ENCODE results near the gene TNFRSF19. TPM values are rescaled to one million over a fixed set of nuclear protein-coding genes. Genes with fewer than 3 reads are reported as not detected.

Gene TNFRSF19
- total and polyA plus RNA-seq, 2 of the 13 experiments (the other 11 are each of a cell fraction or from before 2014, with no cell fraction given) = 75.3 to 77.7 TPM

DNA sequence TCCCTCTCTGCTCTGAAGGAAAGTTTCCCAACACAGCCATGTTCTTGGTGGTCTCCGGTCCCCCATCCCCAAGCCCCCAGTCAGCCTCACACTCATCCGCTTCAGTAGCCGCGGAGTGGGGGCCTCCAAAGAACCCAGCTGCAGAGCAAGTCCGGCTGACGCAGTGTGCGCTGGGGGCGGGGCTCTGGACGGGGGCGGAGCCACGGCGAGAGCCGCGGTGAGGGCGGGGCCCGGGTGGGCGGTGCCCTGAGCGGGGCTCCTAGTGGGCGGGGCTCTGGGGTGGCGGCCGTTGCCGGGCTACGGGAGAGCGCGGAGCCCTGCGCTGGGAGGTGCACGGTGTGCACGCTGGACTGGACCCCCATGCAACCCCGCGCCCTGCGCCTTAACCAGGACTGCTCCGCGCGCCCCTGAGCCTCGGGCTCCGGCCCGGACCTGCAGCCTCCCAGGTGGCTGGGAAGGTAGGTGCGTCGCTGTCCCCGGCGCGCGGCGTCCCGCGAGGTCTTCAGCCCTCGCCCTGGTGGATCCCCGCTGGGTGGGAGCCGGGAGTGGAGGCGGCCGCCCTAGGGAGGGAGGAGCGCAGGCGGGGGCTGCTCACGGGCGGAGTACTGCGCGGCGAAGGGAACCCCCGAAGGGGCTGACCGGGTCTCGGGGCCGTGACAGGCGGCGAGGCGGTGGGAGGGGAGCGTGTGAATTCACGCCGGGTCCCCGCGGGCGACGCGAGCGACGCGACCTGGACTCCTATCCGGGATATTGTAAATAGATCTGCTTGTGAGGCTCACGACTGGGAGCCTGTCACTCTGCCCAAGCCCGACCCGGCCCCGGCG is 9.1 kb downstream of the TNFRSF19 start (continued):
- TF ChIP-seq AFF4 (CRISPR knock-in tag; IDR thresholded peaks at IDR 0.05) (no peak), ZNF558 (CRISPR knock-in tag; IDR thresholded peaks at IDR 0.05; ENCODE audit: borderline replicate concordance) (no peak), ZNF234 (CRISPR knock-in tag; conservative IDR thresholded peaks at IDR 0.05) (peak; percentile 94), RCOR2 (CRISPR knock-in tag; IDR thresholded peaks at IDR 0.05) (no peak), SALL2 (CRISPR knock-in tag; IDR thresholded peaks at IDR 0.05) (peak; percentile 9; the same call in 1 of the 2 replicates), ZNF260 (CRISPR knock-in tag; IDR thresholded peaks at IDR 0.05; ENCODE audit: borderline replicate concordance, low read depth) (no peak), ATF2 (CRISPR knock-in tag; IDR thresholded peaks at IDR 0.05) (0 out of 2 replicates have a peak, but pooled peaks have one; percentile 12), ZNF33B (CRISPR knock-in tag; IDR thresholded peaks at IDR 0.05) (0 out of 2 replicates have a peak, but pooled peaks have one; percentile 31), ZNF619 (CRISPR knock-in tag; IDR thresholded peaks at IDR 0.05) (no peak), ZMAT5 (CRISPR knock-in tag; IDR thresholded peaks at IDR 0.05; ENCODE audit: borderline replicate concordance, low read depth) (no peak), MIXL1 (CRISPR knock-in tag; IDR thresholded peaks at IDR 0.05) (no peak), ATM (IDR thresholded peaks at IDR 0.05; ENCODE audit: borderline replicate concordance) (no peak), ZBTB34 (CRISPR knock-in tag; IDR thresholded peaks at IDR 0.05) (peak; percentile 14; the same call in 1 of the 2 replicates), SAFB2 (CRISPR knock-in tag; IDR thresholded peaks at IDR 0.05; ENCODE audit: borderline replicate concordance, low read depth) (no peak; the same call in 1 of the 2 replicates)
- TF ChIP-seq, protein P1, sequence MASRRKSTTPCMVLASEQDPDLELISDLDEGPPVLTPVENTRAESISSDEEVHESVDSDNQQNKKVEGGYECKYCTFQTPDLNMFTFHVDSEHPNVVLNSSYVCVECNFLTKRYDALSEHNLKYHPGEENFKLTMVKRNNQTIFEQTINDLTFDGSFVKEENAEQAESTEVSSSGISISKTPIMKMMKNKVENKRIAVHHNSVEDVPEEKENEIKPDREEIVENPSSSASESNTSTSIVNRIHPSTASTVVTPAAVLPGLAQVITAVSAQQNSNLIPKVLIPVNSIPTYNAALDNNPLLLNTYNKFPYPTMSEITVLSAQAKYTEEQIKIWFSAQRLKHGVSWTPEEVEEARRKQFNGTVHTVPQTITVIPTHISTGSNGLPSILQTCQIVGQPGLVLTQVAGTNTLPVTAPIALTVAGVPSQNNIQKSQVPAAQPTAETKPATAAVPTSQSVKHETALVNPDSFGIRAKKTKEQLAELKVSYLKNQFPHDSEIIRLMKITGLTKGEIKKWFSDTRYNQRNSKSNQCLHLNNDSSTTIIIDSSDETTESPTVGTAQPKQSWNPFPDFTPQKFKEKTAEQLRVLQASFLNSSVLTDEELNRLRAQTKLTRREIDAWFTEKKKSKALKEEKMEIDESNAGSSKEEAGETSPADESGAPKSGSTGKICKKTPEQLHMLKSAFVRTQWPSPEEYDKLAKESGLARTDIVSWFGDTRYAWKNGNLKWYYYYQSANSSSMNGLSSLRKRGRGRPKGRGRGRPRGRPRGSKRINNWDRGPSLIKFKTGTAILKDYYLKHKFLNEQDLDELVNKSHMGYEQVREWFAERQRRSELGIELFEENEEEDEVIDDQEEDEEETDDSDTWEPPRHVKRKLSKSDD (CRISPR knock-in tag; IDR thresholded peaks at IDR 0.05; ENCODE audit: low read depth) = no peak; the same call in 1 of the 2 replicates
- TF ChIP-seq, protein P2, sequence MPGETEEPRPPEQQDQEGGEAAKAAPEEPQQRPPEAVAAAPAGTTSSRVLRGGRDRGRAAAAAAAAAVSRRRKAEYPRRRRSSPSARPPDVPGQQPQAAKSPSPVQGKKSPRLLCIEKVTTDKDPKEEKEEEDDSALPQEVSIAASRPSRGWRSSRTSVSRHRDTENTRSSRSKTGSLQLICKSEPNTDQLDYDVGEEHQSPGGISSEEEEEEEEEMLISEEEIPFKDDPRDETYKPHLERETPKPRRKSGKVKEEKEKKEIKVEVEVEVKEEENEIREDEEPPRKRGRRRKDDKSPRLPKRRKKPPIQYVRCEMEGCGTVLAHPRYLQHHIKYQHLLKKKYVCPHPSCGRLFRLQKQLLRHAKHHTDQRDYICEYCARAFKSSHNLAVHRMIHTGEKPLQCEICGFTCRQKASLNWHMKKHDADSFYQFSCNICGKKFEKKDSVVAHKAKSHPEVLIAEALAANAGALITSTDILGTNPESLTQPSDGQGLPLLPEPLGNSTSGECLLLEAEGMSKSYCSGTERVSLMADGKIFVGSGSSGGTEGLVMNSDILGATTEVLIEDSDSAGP (CRISPR knock-in tag; IDR thresholded peaks at IDR 0.05; ENCODE audit: borderline replicate concordance) = peak; percentile 62; the same call in 1 of the 2 replicates
